GM23338 (cell line): ENCODE measurements around the gene VPS35. TPM values are rescaled to one million over a fixed set of nuclear protein-coding genes. Genes with fewer than 3 reads are reported as not detected.

ENCODE experiments used
- ATAC-seq: fragments of 200-7000 bp; cut with Tn5 transposase; 3 replicates; pipeline ENCODE4 v1.9.1; 2020
- DNase-seq: peaks from one replicate; pipeline ENCODE4 v3.0.0-alpha.2; 2015; ENCODE audit warnings: low spot score
- H2AFZ ChIP-seq: fragments of 200-600 bp; sonication (generic); 2 replicates; pipeline ENCODE4 v1.8.0; 2016; ENCODE audit warnings: antibody characterized with exemption, mild to moderate bottlenecking, moderate library complexity
- H3F3A ChIP-seq: fragments of 200-600 bp; sonication (generic); replicated peaks from 2 replicates; pipeline ENCODE4 v1.8.0; 2017; ENCODE audit warnings: antibody characterized with exemption, mixed run types, low read depth
- H3K27ac ChIP-seq: fragments of 200-600 bp; sonication (generic); 2 replicates; pipeline ENCODE4 v1.6.1; 2016; ENCODE audit warnings: low read depth
- H3K27me3 ChIP-seq: fragments of 200-600 bp; sonication (generic); 2 replicates; pipeline ENCODE4 v1.8.0; 2016; ENCODE audit warnings: mild to moderate bottlenecking, mixed run types, moderate library complexity; ENCODE audit not compliant: insufficient read depth
- H3K36me3 ChIP-seq: fragments of 200-600 bp; sonication (generic); 2 replicates; pipeline ENCODE4 v1.8.0; 2016; ENCODE audit warnings: mild to moderate bottlenecking; ENCODE audit not compliant: insufficient read depth
- H3K4me1 ChIP-seq: fragments of 200-600 bp; sonication (generic); 2 replicates; pipeline ENCODE4 v1.8.0; 2016; ENCODE audit warnings: mild to moderate bottlenecking, moderate library complexity; ENCODE audit not compliant: insufficient read depth
- H3K4me2 ChIP-seq: fragments of 200-600 bp; sonication (generic); 2 replicates; pipeline ENCODE4 v1.7.1; 2017; ENCODE audit warnings: mixed run types
- H3K4me3 ChIP-seq: fragments of 200-600 bp; sonication (generic); 2 replicates; pipeline ENCODE4 v1.6.1; 2016; ENCODE audit warnings: mixed run types
- H3K79me2 ChIP-seq: fragments of 200-600 bp; sonication (generic); replicated peaks from 2 replicates; pipeline ENCODE4 v1.8.0; 2017; ENCODE audit warnings: mild to moderate bottlenecking; ENCODE audit not compliant: insufficient read depth
- H3K9me2 ChIP-seq: fragments of 200-600 bp; sonication (generic); 2 replicates; pipeline ENCODE4 v1.8.0; 2017; ENCODE audit not compliant: insufficient read depth
- H4K20me1 ChIP-seq: fragments of 200-600 bp; sonication (generic); replicated peaks from 2 replicates; pipeline ENCODE4 v1.8.0; 2017; ENCODE audit warnings: mild to moderate bottlenecking; ENCODE audit not compliant: insufficient read depth
- H3K27ac Mint-ChIP-seq: 2 replicates; pipeline ENCODE4 v1.8.0; 2020; ENCODE audit warnings: inconsistent platforms, mild to moderate bottlenecking, moderate library complexity, mixed read lengths
- H3K27me3 Mint-ChIP-seq: 3 replicates; pipeline ENCODE4 v1.8.0; 2022; ENCODE audit warnings: low read depth, mild to moderate bottlenecking, moderate library complexity, mixed read lengths, inconsistent platforms; ENCODE audit not compliant: insufficient read depth, poor library complexity
- H3K36me3 Mint-ChIP-seq: 3 replicates; pipeline ENCODE4 v1.8.0; 2021; ENCODE audit warnings: low read depth, mild to moderate bottlenecking, inconsistent platforms, moderate library complexity, mixed read lengths
- H3K4me1 Mint-ChIP-seq: 3 replicates; pipeline ENCODE4 v1.8.0; 2020; ENCODE audit warnings: mild to moderate bottlenecking, inconsistent platforms, mixed read lengths
- H3K4me3 Mint-ChIP-seq: 3 replicates; pipeline ENCODE4 v1.8.0; 2021; ENCODE audit warnings: moderate library complexity, mild to moderate bottlenecking, inconsistent platforms, mixed read lengths
- H3K9me3 Mint-ChIP-seq: 3 replicates; pipeline ENCODE4 v1.8.0; 2020; ENCODE audit warnings: moderate library complexity, mild to moderate bottlenecking, inconsistent platforms, mixed read lengths
- NANOG ChIP-seq: IDR thresholded peaks from 2 replicates; pipeline ENCODE4 v1.6.1; 2016; ENCODE audit warnings: antibody characterized with exemption, borderline replicate concordance
- ZNF331 ChIP-seq: fragments of 250-450 bp; sonication (Bioruptor Pico); IDR thresholded peaks from 2 replicates; pipeline ENCODE4 v1.5.0; 2020; ENCODE audit warnings: low read depth, mild to moderate bottlenecking, moderate library complexity
- polyA plus RNA-seq: library from polyadenylated mRNA; unstranded; fragments of >200 nt; fragmentation: Nextera tagmentation; extraction: Ambion mirVana; gene quantifications from 2 replicates; pipeline ENCODE4 v1.2.1, GENCODE V29; 2016
- total RNA-seq: library from RNA; depleted of rRNA; stranded (reverse); fragments of >200 nt; shearing (Covaris generic); gene quantifications from 2 replicates; pipeline ENCODE4 v1.2.3, GENCODE V29; 2014
- TF ChIP-seq, protein P1 (sequence below): fragments of 250-450 bp; sonication (Bioruptor Pico); IDR thresholded peaks from 2 replicates; pipeline ENCODE4 v1.5.0; 2020; ENCODE audit warnings: mild to moderate bottlenecking, moderate library complexity

VPS35 gene
- total and polyA plus RNA-seq, 2 experiments from 2014 or later, result 31.1 to 40.0 TPM

- TF ChIP-seq, protein P1, sequence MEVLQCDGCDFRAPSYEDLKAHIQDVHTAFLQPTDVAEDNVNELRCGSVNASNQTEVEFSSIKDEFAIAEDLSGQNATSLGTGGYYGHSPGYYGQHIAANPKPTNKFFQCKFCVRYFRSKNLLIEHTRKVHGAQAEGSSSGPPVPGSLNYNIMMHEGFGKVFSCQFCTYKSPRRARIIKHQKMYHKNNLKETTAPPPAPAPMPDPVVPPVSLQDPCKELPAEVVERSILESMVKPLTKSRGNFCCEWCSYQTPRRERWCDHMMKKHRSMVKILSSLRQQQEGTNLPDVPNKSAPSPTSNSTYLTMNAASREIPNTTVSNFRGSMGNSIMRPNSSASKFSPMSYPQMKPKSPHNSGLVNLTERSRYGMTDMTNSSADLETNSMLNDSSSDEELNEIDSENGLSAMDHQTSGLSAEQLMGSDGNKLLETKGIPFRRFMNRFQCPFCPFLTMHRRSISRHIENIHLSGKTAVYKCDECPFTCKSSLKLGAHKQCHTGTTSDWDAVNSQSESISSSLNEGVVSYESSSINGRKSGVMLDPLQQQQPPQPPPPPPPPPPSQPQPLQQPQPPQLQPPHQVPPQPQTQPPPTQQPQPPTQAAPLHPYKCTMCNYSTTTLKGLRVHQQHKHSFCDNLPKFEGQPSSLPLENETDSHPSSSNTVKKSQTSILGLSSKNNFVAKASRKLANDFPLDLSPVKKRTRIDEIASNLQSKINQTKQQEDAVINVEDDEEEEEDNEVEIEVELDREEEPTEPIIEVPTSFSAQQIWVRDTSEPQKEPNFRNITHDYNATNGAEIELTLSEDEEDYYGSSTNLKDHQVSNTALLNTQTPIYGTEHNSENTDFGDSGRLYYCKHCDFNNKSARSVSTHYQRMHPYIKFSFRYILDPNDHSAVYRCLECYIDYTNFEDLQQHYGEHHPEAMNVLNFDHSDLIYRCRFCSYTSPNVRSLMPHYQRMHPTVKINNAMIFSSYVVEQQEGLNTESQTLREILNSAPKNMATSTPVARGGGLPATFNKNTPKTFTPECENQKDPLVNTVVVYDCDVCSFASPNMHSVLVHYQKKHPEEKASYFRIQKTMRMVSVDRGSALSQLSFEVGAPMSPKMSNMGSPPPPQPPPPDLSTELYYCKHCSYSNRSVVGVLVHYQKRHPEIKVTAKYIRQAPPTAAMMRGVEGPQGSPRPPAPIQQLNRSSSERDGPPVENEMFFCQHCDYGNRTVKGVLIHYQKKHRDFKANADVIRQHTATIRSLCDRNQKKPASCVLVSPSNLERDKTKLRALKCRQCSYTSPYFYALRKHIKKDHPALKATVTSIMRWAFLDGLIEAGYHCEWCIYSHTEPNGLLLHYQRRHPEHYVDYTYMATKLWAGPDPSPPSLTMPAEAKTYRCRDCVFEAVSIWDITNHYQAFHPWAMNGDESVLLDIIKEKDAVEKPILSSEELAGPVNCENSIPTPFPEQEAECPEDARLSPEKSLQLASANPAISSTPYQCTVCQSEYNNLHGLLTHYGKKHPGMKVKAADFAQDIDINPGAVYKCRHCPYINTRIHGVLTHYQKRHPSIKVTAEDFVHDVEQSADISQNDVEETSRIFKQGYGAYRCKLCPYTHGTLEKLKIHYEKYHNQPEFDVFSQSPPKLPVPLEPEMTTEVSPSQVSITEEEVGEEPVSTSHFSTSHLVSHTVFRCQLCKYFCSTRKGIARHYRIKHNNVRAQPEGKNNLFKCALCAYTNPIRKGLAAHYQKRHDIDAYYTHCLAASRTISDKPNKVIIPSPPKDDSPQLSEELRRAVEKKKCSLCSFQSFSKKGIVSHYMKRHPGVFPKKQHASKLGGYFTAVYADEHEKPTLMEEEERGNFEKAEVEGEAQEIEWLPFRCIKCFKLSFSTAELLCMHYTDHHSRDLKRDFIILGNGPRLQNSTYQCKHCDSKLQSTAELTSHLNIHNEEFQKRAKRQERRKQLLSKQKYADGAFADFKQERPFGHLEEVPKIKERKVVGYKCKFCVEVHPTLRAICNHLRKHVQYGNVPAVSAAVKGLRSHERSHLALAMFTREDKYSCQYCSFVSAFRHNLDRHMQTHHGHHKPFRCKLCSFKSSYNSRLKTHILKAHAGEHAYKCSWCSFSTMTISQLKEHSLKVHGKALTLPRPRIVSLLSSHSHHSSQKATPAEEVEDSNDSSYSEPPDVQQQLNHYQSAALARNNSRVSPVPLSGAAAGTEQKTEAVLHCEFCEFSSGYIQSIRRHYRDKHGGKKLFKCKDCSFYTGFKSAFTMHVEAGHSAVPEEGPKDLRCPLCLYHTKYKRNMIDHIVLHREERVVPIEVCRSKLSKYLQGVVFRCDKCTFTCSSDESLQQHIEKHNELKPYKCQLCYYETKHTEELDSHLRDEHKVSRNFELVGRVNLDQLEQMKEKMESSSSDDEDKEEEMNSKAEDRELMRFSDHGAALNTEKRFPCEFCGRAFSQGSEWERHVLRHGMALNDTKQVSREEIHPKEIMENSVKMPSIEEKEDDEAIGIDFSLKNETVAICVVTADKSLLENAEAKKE (CRISPR knock-in tag), result no peak
Observed at GRCh38 chr16:46731691-46732555, 42.9 kb upstream of the VPS35 start (continued).

DNA sequence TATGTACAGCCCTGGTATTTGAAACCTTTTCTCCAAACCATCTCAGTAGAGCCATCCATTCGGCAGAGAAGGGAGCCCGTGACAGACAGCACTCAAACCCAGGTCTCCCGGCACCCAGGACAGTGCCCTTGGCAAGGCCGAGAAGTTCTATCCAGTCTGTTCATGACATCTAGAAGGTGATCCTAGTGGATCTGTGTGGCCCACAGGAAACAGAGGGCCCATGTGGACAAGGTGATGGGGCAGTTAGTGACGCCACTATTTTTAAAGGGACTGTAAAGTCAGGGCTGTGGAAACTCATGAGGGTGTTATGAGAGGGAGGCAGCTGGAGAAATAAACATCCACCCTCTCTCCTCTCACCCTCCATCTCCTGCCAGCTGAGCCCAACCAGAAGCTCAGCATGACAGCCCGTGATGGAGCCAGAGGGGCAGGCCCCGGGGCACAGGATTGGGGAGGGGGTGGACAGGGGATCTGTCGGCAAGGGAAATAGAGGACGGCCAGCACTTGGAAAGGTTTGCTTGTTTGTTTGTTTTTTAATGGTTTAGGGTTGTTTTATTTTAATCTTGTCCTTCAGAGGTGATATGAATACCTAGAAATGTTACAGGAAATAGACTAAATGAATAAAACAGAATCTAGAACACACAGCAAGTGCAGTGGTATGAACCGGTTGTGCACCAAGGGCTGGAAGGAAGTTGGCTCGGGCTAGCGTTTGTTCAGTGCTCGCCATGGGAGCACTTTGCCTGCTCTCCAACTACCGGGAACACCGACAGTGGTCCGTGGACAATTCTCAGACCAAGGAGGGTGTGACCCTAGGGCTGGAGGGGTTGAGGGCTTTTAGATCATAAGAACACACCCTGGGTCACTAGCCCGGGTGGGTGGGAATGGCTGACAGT is 42.1 kb upstream of the VPS35 start:
- H3K27me3 Mint-ChIP-seq, result peaks cover 9% of the 10 kb centered on the region
- DNase-seq, result no peak
- H2AFZ ChIP-seq, result no peak overlapping the region
- H3K36me3 ChIP-seq, result no peaks in the 10 kb centered on the region
- no peaks in the 10 kb centered on the region for H3F3A ChIP-seq
- no peaks in the 10 kb centered on the region for H3K36me3 Mint-ChIP-seq
- no peak overlapping the region for H3K27ac ChIP-seq
- no peak overlapping the region for H3K4me2 ChIP-seq
- no peak overlapping the region for H3K4me3 Mint-ChIP-seq
- no peaks in the 10 kb centered on the region for H3K79me2 ChIP-seq
- H3K27me3 ChIP-seq, result no peaks in the 10 kb centered on the region
- H3K27ac Mint-ChIP-seq, result no peak overlapping the region
- ATAC-seq, result no peak
- no peaks in the 10 kb centered on the region for H3K9me2 ChIP-seq
- H3K9me3 Mint-ChIP-seq, result peaks cover under 1% of the 10 kb centered on the region; the same call in 1 of the 3 replicates
- H4K20me1 ChIP-seq, result no peaks in the 10 kb centered on the region
- H3K4me3 ChIP-seq, result no peak overlapping the region
- H3K4me1 ChIP-seq, result no peaks in the 10 kb centered on the region
- H3K4me1 Mint-ChIP-seq, result no peaks in the 10 kb centered on the region
- TF ChIP-seq ZNF331, result no peak
- no peak for TF ChIP-seq NANOG
- TF ChIP-seq, protein P1 (CRISPR knock-in tag), result no peak
